K562 (cell line): ENCODE measurements around the gene HOXD12. TPM values are rescaled to one million over a fixed set of nuclear protein-coding genes. Genes with fewer than 3 reads are reported as not detected.

Source experiments
- BHLHE40 ChIP-seq: IDR thresholded peaks from 2 replicates; pipeline ENCODE4 v1.6.1; 2011; ENCODE audit warnings: low read length, improper control_type of control experiment
- BRCA1 ChIP-seq, 2 experiments: fragments of 450-650 bp in 1 of 2; sonication (generic) in 1 of 2; formaldehyde crosslinking in 1 of 2; IDR thresholded peaks; 2 replicates each; pipeline versions ENCODE4 v1.5.0 to v1.6.1; 2017 to 2020; ENCODE audit warnings: mild to moderate bottlenecking in 1 of 2, missing genetic modification reagents in 1 of 2
- CCAR2 ChIP-seq: fragments of 200-400 bp; formaldehyde crosslinking; IDR thresholded peaks from 2 replicates; pipeline ENCODE4 v1.6.1; 2017; ENCODE audit warnings: mild to moderate bottlenecking, low read depth, low read length
- CHCHD3 ChIP-seq: fragments of 250-450 bp; sonication (Bioruptor Pico); IDR thresholded peaks from 2 replicates; pipeline ENCODE4 v2.1.2; 2022; ENCODE audit warnings: mild to moderate bottlenecking
- POLR2G ChIP-seq: fragments of 200-400 bp; formaldehyde crosslinking; IDR thresholded peaks from 2 replicates; pipeline ENCODE4 v1.6.1; 2017; ENCODE audit warnings: low read depth, mild to moderate bottlenecking, antibody characterized with exemption, low read length, moderate library complexity
- RAD51 ChIP-seq: fragments of 450-650 bp; IDR thresholded peaks from 2 replicates; pipeline ENCODE4 v1.7.1; 2016; ENCODE audit warnings: low read depth, mild to moderate bottlenecking, borderline replicate concordance
- SIN3B ChIP-seq: fragments of 450-650 bp; IDR thresholded peaks from 2 replicates; pipeline ENCODE4 v1.6.1; 2017; ENCODE audit warnings: low read depth, mild to moderate bottlenecking, moderate library complexity
- SMAD4 ChIP-seq: fragments of 250-450 bp; sonication (Bioruptor Pico); conservative IDR thresholded peaks from 2 replicates; pipeline ENCODE4 v1.8.0; 2021; ENCODE audit warnings: inconsistent platforms, mild to moderate bottlenecking, moderate library complexity
- STAG1 ChIP-seq: sonication (generic); formaldehyde crosslinking; IDR thresholded peaks from 2 replicates; pipeline ENCODE4 v1.5.0; 2020; ENCODE audit warnings: missing genetic modification reagents, borderline replicate concordance
- ZFP1 ChIP-seq: fragments of 450-650 bp; formaldehyde crosslinking; IDR thresholded peaks from 2 replicates; pipeline ENCODE4 v1.4.0; 2020; ENCODE audit warnings: mild to moderate bottlenecking, mixed read lengths
- ZNF431 ChIP-seq: sonication (generic); formaldehyde crosslinking; IDR thresholded peaks from 2 replicates; pipeline ENCODE4 v1.8.0; 2022; ENCODE audit warnings: mild to moderate bottlenecking, missing genetic modification reagents
- ZNF507 ChIP-seq: conservative IDR thresholded peaks from 2 replicates; pipeline ENCODE4 v1.6.1; 2017; ENCODE audit warnings: missing genetic modification characterization, missing compliant biosample characterization
- polyA plus RNA-seq, 8 experiments: library from polyadenylated mRNA; depleted of rRNA in 4 of 8; stranded (reverse) in 5 of 8; unstranded in 3 of 8; fragments of >200 nt; fragmentation: Nextera tagmentation in 2 of 8; fragmentation: Illumina TruSeq in 1 of 8; extraction: Ambion mirVana in 2 of 8; extraction: Trizol in 1 of 8; gene quantifications; 2 replicates each; pipeline versions ENCODE4 v1.2.1 to v1.2.3, GENCODE V29; 2011 to 2014; ENCODE audit warnings: inconsistent platforms in 1 of 8, missing spikeins in 1 of 8
- total RNA-seq, 7 experiments: library from RNA; depleted of rRNA in 6 of 7; stranded (reverse); fragments of >200 nt in 6 of 7; fragmentation: Illumina TruSeq in 2 of 7; extraction: Trizol in 2 of 7; gene quantifications; 2 replicates each; pipeline versions ENCODE4 v1.2.1 to v1.2.3, GENCODE V29; 2011 to 2021; ENCODE audit warnings: low replicate concordance in 1 of 7
- TF ChIP-seq, protein P1 (sequence below), 2 experiments: IDR thresholded peaks; 2 replicates each; pipeline ENCODE4 v1.6.1; 2011; ENCODE audit warnings: borderline replicate concordance in 1 of 2, control low read depth in 1 of 2, low read depth in 1 of 2, low read length in 1 of 2, mild to moderate bottlenecking in 1 of 2, mixed read lengths in 1 of 2, moderate library complexity in 1 of 2; ENCODE audit not compliant: insufficient read depth in 1 of 2, insufficient read length in 1 of 2, poor library complexity in 1 of 2, severe bottlenecking in 1 of 2; ENCODE audit errors: extremely low read depth in 1 of 2
- TF ChIP-seq, protein P2 (sequence below): sonication (generic); formaldehyde crosslinking; IDR thresholded peaks from 2 replicates; pipeline ENCODE4 v1.8.0; 2022; ENCODE audit warnings: missing genetic modification reagents, mild to moderate bottlenecking, moderate library complexity, borderline replicate concordance
- TF ChIP-seq, protein P3 (sequence below), 2 experiments: fragments of 450-650 bp in 1 of 2; sonication (generic) in 1 of 2; formaldehyde crosslinking in 1 of 2; IDR thresholded peaks; 2 replicates each; pipeline versions ENCODE4 v1.7.1 to v1.9.0; 2016 to 2022; ENCODE audit warnings: inconsistent platforms in 1 of 2, mild to moderate bottlenecking in 1 of 2, missing genetic modification reagents in 1 of 2

HOXD12 gene
- total and polyA plus RNA-seq, 9 of the 15 experiments (the other 6 are each of a cell fraction or from before 2014, with no cell fraction given): not detected

DNA sequence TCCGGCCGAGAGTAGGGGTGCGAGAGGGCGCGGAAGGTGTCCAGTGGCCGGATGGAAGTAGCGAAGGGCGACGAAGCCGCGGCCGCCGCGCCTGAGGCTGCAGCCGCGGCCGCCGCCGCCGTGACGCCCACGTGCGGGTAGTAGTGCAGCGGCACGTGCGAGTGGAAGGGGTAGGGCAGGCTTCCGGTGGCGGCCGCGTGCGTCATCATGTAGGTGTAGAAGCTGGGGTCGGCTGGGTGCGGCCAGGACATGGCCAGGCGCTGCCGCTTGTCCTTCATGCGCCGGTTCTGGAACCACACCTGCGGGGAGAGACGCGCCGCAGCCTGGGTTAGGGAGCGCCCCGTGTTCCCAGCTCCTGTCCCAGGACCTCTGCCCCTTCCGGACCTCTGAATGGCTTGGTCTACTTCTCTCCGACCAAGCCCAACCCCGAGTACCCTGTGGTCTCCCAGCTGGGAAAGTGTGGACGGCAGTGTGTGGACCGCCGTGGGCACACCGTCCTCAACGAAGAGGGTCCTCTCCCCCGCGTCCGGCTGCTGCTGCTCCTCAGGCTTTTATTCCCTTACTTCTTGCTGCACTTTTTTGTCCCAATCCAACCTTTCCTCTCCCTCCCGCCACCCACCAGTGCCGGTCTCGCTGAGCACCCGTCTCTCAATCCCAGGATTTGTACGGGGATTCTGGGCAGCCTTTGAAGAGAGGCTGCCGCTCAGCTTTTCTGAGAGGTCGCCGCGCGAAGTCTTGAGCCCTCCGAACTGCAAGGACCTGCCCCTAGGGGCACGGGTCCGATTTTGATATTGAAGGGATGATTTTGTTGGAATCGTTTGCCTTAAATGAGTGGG lies 18.8 kb upstream of the HOXD12 start (continued):
- 0 out of 2 replicates have a peak, but pooled peaks have one; percentile 59 for TF ChIP-seq POLR2G
- TF ChIP-seq CHCHD3 (CRISPR knock-in tag): no peak
- no peak for TF ChIP-seq ZNF507 (tag)
- 0 out of 2 replicates have a peak, but pooled peaks have one; percentile 32 for TF ChIP-seq ZNF431 (CRISPR knock-in tag)
- TF ChIP-seq CCAR2: no peak
- TF ChIP-seq SIN3B: no peak
- TF ChIP-seq BHLHE40: peak; percentile 84
- TF ChIP-seq, protein P1, sequence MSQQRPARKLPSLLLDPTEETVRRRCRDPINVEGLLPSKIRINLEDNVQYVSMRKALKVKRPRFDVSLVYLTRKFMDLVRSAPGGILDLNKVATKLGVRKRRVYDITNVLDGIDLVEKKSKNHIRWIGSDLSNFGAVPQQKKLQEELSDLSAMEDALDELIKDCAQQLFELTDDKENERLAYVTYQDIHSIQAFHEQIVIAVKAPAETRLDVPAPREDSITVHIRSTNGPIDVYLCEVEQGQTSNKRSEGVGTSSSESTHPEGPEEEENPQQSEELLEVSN (IDR thresholded peaks at IDR 0.05; ENCODE audit: borderline replicate concordance in 1 of 2, extremely low read depth in 1 of 2, insufficient read depth in 1 of 2, insufficient read length in 1 of 2, low read depth in 1 of 2, low read length in 1 of 2, poor library complexity in 1 of 2, severe bottlenecking in 1 of 2): peak; percentile 88 to 91
- TF ChIP-seq BRCA1 (IDR thresholded peaks at IDR 0.05): no peak
- no peak for TF ChIP-seq BRCA1 (CRISPR knock-in tag; IDR thresholded peaks at IDR 0.05)
- TF ChIP-seq STAG1 (CRISPR knock-in tag): no peak
- TF ChIP-seq, protein P2, sequence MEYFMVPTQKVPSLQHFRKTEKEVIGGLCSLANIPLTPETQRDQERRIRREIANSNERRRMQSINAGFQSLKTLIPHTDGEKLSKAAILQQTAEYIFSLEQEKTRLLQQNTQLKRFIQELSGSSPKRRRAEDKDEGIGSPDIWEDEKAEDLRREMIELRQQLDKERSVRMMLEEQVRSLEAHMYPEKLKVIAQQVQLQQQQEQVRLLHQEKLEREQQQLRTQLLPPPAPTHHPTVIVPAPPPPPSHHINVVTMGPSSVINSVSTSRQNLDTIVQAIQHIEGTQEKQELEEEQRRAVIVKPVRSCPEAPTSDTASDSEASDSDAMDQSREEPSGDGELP (CRISPR knock-in tag): no peak
- TF ChIP-seq, protein P3, sequence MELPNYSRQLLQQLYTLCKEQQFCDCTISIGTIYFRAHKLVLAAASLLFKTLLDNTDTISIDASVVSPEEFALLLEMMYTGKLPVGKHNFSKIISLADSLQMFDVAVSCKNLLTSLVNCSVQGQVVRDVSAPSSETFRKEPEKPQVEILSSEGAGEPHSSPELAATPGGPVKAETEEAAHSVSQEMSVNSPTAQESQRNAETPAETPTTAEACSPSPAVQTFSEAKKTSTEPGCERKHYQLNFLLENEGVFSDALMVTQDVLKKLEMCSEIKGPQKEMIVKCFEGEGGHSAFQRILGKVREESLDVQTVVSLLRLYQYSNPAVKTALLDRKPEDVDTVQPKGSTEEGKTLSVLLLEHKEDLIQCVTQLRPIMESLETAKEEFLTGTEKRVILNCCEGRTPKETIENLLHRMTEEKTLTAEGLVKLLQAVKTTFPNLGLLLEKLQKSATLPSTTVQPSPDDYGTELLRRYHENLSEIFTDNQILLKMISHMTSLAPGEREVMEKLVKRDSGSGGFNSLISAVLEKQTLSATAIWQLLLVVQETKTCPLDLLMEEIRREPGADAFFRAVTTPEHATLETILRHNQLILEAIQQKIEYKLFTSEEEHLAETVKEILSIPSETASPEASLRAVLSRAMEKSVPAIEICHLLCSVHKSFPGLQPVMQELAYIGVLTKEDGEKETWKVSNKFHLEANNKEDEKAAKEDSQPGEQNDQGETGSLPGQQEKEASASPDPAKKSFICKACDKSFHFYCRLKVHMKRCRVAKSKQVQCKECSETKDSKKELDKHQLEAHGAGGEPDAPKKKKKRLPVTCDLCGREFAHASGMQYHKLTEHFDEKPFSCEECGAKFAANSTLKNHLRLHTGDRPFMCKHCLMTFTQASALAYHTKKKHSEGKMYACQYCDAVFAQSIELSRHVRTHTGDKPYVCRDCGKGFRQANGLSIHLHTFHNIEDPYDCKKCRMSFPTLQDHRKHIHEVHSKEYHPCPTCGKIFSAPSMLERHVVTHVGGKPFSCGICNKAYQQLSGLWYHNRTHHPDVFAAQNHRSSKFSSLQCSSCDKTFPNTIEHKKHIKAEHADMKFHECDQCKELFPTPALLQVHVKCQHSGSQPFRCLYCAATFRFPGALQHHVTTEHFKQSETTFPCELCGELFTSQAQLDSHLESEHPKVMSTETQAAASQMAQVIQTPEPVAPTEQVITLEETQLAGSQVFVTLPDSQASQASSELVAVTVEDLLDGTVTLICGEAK (IDR thresholded peaks at IDR 0.05): no peak
- TF ChIP-seq, protein P3 (CRISPR knock-in tag; IDR thresholded peaks at IDR 0.05): no peak
- TF ChIP-seq ZFP1: no peak
- no peak for TF ChIP-seq RAD51
- TF ChIP-seq SMAD4 (CRISPR knock-in tag): peak; percentile 56; the same call in 1 of the 2 replicates
